GM12865 (cell line): ENCODE data around the gene MARK1.

Source experiments
- DNase-seq: peaks from one replicate; pipeline ENCODE4 v3.0.0; 2010; ENCODE audit warnings: low read depth
- H3K4me3 ChIP-seq: 2 replicates; pipeline ENCODE4 v1.5.1; 2011; ENCODE audit warnings: mild to moderate bottlenecking, low read depth, low read length, control low read depth
- TF ChIP-seq, protein P1 (sequence below): IDR thresholded peaks from 2 replicates; pipeline ENCODE4 v1.5.1; 2011; ENCODE audit warnings: low read length, control low read depth, low read depth, inconsistent platforms; ENCODE audit not compliant: insufficient read depth; ENCODE audit errors: missing control alignments

MARK1 gene

DNA sequence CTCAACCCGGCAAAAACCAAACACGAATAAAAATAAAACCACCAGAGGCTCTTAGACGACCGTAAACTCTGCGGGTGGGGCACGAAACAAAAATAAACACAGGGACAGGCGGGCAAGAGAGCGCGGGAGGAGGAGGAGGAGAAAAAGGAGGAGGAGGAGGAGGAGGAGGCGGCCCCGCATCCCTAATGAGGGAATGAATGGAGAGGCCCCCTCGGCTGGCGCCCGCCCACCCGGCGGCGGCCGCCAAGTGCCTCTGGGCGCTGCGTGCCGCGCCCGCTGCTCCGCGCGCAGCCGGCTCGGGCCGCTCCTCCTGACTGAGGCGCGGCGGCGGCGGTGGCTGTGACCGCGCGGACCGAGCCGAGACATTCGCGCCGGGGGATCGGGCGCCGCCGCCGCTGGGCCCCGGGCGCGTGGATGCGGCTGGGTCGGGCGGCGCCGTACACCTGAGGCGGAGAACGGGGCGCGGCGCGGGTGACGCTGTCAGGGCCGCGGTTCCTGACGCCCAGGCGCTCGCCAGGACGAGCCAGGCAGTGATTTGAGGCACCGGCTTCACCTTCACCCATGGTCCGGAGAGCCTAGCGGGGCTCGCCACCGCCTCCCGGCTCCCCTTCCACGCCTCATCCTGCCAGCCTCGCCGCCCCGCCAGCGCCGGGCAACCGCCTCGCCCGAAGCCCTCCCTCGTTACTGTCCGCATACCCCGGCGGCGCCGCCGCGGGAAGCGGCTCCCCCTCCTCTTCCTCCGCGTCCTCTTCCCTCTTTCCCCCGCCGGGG, at the start of gene MARK1:
MARK1 (plus strand) TSS at position 229 of the 771 bp plus-strand sequence. CDS start 687 bp downstream, outside the sequence.
- peak within 1 kb of the TSS; percentile 53 for H3K4me3 ChIP-seq
- TF ChIP-seq, protein P1, sequence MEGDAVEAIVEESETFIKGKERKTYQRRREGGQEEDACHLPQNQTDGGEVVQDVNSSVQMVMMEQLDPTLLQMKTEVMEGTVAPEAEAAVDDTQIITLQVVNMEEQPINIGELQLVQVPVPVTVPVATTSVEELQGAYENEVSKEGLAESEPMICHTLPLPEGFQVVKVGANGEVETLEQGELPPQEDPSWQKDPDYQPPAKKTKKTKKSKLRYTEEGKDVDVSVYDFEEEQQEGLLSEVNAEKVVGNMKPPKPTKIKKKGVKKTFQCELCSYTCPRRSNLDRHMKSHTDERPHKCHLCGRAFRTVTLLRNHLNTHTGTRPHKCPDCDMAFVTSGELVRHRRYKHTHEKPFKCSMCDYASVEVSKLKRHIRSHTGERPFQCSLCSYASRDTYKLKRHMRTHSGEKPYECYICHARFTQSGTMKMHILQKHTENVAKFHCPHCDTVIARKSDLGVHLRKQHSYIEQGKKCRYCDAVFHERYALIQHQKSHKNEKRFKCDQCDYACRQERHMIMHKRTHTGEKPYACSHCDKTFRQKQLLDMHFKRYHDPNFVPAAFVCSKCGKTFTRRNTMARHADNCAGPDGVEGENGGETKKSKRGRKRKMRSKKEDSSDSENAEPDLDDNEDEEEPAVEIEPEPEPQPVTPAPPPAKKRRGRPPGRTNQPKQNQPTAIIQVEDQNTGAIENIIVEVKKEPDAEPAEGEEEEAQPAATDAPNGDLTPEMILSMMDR, result no peak
- DNase-seq, result peak; percentile 57

DNA sequence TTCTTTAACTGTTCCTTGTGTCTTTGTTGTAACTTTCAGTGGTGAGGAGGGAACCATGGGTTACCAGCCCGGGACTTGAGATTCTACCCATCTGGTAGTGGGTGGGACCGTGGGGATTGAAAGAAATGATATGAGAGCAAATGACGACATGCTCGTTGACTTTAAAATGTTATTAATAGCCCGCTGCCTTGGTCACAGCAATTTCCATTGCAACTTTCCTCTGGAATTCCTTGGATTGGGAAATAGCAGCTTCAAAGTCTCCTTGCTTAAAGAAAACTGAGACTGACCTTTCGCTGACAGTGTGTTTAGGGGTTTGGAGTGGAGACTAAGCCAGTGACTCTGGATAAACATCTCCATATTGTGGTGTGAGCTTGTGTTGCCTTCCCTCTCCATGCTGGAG, 44.2 kb upstream of the MARK1 start:
- TF ChIP-seq, protein P1, result no peak
- no peak for DNase-seq

DNA sequence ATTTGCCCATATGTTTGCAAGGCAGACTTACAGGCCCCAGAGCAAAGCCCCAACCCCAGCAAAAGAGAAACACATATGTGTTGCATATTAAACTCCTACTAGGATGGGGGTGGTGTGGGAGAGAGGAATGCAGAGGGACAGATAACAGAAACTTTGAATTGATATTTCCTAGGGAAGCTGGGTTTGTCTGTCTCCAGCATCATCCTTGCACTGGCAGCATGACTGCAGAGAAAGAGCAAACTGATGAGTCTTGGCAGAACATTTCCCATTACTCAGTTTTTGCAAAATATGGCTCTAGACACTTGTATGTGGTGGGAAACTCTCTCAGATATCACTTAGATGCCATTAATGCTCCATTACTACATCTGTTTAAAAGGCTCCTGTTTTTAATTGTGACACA, 43.8 kb upstream of the MARK1 start:
- DNase-seq, result no peak
- TF ChIP-seq, protein P1, result no peak
- H3K4me3 ChIP-seq, result no peak overlapping the region

More for the DNA sequence above, 44.2 kb upstream of the MARK1 start:
- no peak overlapping the region for H3K4me3 ChIP-seq

DNA sequence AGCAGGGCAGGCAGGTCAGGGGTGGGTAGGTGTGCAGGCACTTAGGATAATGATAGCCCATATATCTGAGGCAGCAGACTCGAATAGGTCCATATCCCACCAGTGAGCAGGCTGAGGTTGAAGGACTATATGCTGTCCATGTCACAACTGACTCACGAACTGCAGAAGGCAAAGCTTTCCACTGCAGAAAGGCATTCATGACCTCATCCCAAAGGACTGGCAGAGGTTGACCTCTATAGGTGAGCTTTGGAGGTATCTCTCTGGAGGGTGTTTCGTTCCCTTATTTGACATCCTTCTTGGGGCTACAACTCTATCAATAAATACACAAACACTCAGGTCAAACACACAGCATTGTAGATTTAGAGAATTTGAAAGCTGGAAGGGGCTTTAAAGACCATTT, 42.8 kb upstream of the MARK1 start:
- DNase-seq, result no peak
- TF ChIP-seq, protein P1, result peak; percentile 4

DNA sequence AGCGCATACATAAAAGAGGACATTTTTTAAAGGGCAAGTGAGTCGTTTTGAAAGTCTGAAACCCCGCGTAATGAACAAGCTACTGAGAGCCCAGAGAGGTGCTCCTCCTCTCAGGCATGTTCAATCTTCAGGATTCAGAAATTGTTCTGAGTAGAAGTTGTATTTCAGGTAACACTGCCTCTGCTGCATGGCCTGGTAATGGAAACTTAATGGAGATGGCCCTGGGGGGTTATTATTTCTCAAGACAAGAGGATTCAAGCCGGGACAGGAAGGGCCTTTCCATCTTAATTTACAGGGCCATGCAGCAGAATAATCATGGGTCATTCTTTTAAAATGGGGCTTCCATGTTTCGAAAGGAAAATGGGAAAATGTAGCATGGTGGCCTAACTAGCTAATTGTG, 42.1 kb upstream of the MARK1 start:
- no peak for DNase-seq
- TF ChIP-seq, protein P1, result no peak
- H3K4me3 ChIP-seq, result no peak overlapping the region

More for the DNA sequence above, 42.8 kb upstream of the MARK1 start:
- no peak overlapping the region for H3K4me3 ChIP-seq

DNA sequence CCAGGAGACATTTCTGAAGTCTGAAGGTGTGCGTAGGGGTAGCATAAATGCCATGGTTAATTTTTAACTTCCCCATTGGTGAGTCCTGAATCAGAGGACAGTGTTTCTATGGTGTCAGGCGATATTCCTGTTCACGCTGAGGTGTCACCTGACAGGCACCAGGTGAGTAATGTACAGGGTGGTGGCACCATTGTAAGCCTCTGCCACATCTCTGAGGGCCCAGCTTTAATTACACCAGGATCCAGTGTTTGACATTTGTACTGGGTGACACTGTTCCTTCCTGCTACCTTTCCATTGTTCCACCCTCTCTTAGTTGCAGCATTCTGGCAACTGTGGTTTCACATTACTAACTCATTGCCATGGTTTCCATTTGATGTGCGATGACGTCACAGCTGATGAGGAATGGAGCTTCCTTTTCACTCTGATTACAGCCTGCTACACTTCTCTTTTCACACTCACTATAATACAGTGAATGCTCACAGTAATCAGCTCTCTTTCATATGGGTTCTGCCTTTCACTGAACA, 40.6 kb upstream of the MARK1 start:
- H3K4me3 ChIP-seq, result no peak overlapping the region
- peak; percentile 10 for DNase-seq
- TF ChIP-seq, protein P1, result no peak
